ENCODE data around the gene LMF1. TPM values are rescaled to one million over a fixed set of nuclear protein-coding genes. Genes with fewer than 3 reads are reported as not detected.

LMF1 gene
- polyA plus RNA-seq, 1 donor (not counting 4 experiments of a cell fraction or from before 2014, with no cell fraction given) = 3.1 TPM

DNA sequence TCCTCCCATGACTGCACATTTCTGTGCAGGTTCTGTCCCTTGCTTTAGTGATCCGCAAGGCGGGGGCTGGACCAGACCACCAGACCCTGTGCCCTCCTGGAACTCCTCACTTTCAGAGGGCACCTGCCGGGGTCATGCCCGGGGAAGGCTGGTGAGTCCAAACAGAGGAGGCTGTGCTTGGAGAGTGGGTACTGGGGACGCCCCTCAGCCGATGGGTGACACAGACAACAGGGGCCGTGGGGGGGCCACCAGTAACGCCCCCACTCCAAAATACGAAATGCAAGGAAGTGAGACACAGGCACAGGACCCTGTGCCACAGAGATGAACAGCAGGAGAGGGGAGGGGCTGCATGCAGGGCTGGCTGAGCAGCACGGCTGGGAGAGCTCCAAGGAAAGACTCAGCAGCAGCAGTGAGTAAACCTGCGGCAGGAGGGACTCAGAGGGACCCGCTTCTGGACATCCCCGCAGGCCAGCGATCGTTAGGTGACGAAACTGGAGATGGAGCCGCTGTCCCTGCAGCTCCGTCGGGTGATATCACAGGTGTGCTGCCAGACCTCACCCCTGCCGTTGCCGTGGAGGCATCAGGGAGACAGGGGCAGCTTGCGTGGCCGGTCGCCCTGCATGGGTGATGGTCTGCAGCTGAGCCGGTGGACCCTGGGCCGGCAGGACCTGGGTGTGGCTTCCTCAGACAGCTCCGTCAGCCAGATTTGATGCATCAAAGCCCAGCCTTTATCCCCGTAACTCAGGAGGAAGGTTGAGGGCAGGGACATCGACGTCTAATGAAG is 99.0 kb downstream of the LMF1 start:
- H3K27me3 ChIP-seq (ENCODE audit: control insufficient read depth, extremely low read depth, insufficient read depth, low read length) = no peaks in the 10 kb centered on the region

GRCh38 chr16:870856-871561 is 99.8 kb downstream of the LMF1 start:
- H3K9me1 ChIP-seq (ENCODE audit: control insufficient read depth, extremely low read depth, insufficient read depth, low read length) = no peaks in the 10 kb centered on the region
- no peaks in the 10 kb centered on the region for H4K20me1 ChIP-seq (ENCODE audit: control insufficient read depth, extremely low read depth, insufficient read depth, low read length)
- no peaks in the 10 kb centered on the region for H3K27me3 ChIP-seq (ENCODE audit: control insufficient read depth, extremely low read depth, insufficient read depth, low read length)
- H3K9me3 ChIP-seq (ENCODE audit: control insufficient read depth, low read depth, low read length) = peaks cover 2% of the 10 kb centered on the region
- no peak overlapping the region for H3K9ac ChIP-seq (ENCODE audit: control insufficient read depth, extremely low read depth, insufficient read depth, low read length)
- no peak overlapping the region for H3K4me3 ChIP-seq (ENCODE audit: control insufficient read depth in 2 of 3, extremely low read depth in 1 of 3, insufficient read depth in 2 of 3, low read depth in 1 of 3, low read length in 3 of 3)
- DNase-seq (ENCODE audit: low read depth, low spot score) = no peak
- dilution Hi-C loops (cut with MboI; ENCODE audit: extremely low pct_ligation_motif_present, low sequenced_read_pairs) = no loop called here
- no peaks in the 10 kb centered on the region for H3K36me3 ChIP-seq (ENCODE audit: control insufficient read depth in 2 of 2, extremely low read depth in 1 of 2, insufficient read depth in 2 of 2, low read length in 2 of 2)
- H3K4me2 ChIP-seq (ENCODE audit: control insufficient read depth, extremely low read depth, insufficient read depth, low read depth, low read length) = no peak overlapping the region
- H3K4me1 ChIP-seq (ENCODE audit: control insufficient read depth, extremely low read depth, insufficient read depth, low read length) = no peaks in the 10 kb centered on the region
- TF ChIP-seq EZH2 (IDR thresholded peaks at IDR 0.05; ENCODE audit: low read length) (no peak), CTCF (optimal IDR thresholded peaks at IDR 0.05 in 1 of 3, IDR thresholded peaks at IDR 0.05 in 1 of 3, conservative IDR thresholded peaks at IDR 0.05 in 1 of 3; ENCODE audit: extremely low read depth in 1 of 3, insufficient read depth in 2 of 3, low read length in 3 of 3) (no peak)
- no peak overlapping the region for H2AFZ ChIP-seq (ENCODE audit: control insufficient read depth, low read length)
- FAIRE-seq = no peak
- H3K27ac ChIP-seq (ENCODE audit: control insufficient read depth, insufficient read depth, low read length) = no peak overlapping the region
- H3K79me2 ChIP-seq (ENCODE audit: control insufficient read depth, insufficient read depth, low read length) = no peaks in the 10 kb centered on the region

More for the DNA sequence above, 99.0 kb downstream of the LMF1 start:
- H3K4me3 ChIP-seq (ENCODE audit: control insufficient read depth in 2 of 3, extremely low read depth in 1 of 3, insufficient read depth in 2 of 3, low read depth in 1 of 3, low read length in 3 of 3) = no peak overlapping the region
- H3K9ac ChIP-seq (ENCODE audit: control insufficient read depth, extremely low read depth, insufficient read depth, low read length) = no peak overlapping the region
- no peaks in the 10 kb centered on the region for H3K9me1 ChIP-seq (ENCODE audit: control insufficient read depth, extremely low read depth, insufficient read depth, low read length)
- TF ChIP-seq CTCF (optimal IDR thresholded peaks at IDR 0.05 in 1 of 3, IDR thresholded peaks at IDR 0.05 in 1 of 3, conservative IDR thresholded peaks at IDR 0.05 in 1 of 3; ENCODE audit: extremely low read depth in 1 of 3, insufficient read depth in 2 of 3, low read length in 3 of 3) (no peak), EZH2 (IDR thresholded peaks at IDR 0.05; ENCODE audit: low read length) (no peak)
- H2AFZ ChIP-seq (ENCODE audit: control insufficient read depth, low read length) = no peak overlapping the region
- no peak overlapping the region for H3K4me2 ChIP-seq (ENCODE audit: control insufficient read depth, extremely low read depth, insufficient read depth, low read depth, low read length)
- no peaks in the 10 kb centered on the region for H3K36me3 ChIP-seq (ENCODE audit: control insufficient read depth in 2 of 2, extremely low read depth in 1 of 2, insufficient read depth in 2 of 2, low read length in 2 of 2)
- H3K9me3 ChIP-seq (ENCODE audit: control insufficient read depth, low read depth, low read length) = peaks cover 2% of the 10 kb centered on the region
- H3K27ac ChIP-seq (ENCODE audit: control insufficient read depth, insufficient read depth, low read length) = no peak overlapping the region
- dilution Hi-C loops (cut with MboI; ENCODE audit: extremely low pct_ligation_motif_present, low sequenced_read_pairs) = no loop called here
- no peaks in the 10 kb centered on the region for H4K20me1 ChIP-seq (ENCODE audit: control insufficient read depth, extremely low read depth, insufficient read depth, low read length)
- FAIRE-seq = no peak
- no peaks in the 10 kb centered on the region for H3K4me1 ChIP-seq (ENCODE audit: control insufficient read depth, extremely low read depth, insufficient read depth, low read length)
- H3K79me2 ChIP-seq (ENCODE audit: control insufficient read depth, insufficient read depth, low read length) = no peaks in the 10 kb centered on the region
- DNase-seq (ENCODE audit: low read depth, low spot score) = no peak

All from keratinocyte (primary cell).